Epidermal melanocyte (primary cell): ENCODE results near the gene ZNF521.

Experiments used
- DNase-seq: peaks from one replicate; pipeline ENCODE4 v3.0.0; 2011; ENCODE audit warnings: low spot score; ENCODE audit not compliant: insufficient read length

ZNF521 gene

DNA sequence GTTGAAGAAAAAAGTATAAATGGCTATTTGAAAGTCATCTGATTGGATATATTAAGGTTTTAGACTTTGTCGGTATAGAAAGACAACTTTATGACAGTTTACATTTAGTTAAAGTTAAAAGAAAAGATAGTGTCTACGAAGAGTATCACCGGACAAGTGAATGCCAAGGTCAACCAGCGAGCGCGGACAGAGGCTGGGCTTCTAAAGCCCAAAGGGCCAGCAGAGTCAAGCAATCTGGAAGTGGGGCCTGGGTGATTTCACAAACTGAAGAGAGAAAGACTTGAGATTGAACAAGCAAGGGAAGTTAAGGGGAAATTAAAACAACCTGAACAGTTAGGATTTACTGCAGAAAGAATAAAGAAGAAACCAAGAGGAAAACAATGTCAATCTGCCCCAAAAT is 16.3 kb downstream of the ZNF521 start:
- no peak for DNase-seq

DNA sequence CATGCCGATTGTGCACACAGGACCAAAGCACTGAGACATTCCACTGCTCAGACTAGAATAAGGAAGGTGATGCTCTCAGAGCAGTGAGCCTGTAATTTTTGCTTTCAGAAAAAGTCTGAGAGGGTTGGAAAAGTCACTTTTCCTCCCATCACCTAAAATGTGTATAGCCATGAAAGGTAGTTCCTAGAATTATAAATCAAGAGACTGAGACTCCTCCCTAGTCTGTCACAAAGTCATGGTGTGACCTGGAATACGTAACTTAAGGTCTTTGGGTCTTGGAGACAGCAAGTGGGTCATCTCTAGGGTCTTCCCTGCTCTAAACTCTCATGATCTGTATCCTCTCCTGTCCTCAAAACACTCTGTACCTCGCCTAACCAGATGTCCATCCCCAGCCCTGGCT is 16.9 kb downstream of the ZNF521 start:
- DNase-seq, result no peak

DNA sequence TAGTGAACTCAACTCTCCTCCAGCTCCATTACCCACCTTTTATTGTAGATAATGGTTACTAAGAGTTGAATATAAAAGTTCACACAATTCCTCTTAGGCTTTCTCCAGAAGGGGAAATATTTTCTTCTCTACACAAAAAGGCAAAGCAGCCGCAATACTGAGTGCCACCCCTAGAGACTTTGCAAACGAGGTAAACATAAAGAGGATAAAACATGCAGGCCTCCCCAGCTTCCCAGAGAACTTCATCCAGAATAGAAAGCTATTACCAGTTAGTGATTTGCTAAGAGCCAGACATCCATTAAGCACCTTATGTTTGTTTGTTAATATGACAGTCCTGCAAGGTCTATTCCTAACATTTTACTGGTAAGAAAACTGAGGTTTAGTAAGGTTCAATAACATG is 17.4 kb downstream of the ZNF521 start:
- no peak for DNase-seq

DNA sequence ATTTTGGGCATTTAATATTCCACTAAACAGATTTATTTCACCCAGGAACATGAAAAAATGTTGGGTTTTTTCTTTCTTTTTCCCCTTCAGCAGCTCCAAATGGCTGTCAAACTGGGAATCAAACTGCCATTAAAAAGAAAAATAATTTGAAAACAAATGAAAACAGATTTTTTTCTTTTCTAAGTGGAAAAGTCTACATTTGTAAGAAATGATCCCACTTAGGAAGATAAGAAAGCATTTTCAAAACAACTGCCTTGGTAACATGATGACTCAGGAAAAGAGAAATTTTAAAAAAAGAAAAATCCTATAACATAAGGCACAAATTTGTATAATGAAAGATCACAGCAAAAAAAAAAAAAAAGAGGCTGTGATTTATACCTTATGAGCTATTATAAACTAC is 20.0 kb downstream of the ZNF521 start:
- DNase-seq, result no peak

- no peak for DNase-seq
Observed at GRCh38 chr18:25329783-25330182, 22.2 kb downstream of the ZNF521 start.

DNA sequence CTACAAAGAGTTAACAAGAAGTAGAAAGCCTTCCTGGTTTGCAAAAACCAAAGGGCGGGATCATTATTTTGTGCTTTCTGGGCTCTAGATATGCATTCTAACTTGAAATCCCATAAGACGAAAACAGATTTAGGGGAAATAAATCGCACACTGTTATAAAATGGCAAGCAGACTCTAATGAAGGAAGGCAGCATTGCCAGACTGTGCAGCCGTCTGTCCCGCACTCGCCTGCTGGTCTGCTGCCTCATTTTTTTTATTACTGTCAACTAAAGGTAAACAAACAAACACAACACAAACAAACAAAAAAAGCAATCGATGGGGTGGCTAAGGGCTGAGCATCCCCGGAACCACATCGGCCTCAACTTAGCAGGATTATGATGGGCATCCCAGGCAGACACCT is 24.4 kb downstream of the ZNF521 start:
- DNase-seq, result no peak

DNA sequence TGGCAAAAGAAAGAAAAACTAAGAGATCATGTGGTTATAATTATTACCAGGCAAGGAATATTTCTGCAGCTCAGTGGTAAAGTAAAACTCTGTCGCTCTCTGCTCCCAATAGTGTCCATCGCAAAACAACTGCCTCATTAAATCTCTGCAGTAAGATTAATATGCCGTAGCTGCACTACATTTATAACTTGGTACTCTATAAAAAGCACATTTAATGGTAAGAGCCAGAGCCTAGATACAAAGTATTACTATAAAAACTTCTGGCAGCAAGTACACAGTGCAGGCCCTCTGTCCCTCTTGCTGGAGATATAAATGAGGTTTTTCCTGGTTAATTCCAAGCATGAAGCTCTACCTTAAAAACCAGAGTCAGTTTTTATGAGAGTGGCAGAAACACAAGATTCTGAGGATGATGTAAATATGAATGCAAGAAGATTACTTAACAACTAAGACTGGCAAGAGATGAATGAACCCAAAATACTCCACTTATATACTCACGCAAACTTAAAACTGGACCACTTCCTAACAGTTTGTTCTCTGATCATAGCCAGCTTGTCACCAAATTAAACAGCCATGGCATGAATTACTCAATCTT is 25.5 kb downstream of the ZNF521 start:
- no peak for DNase-seq

GRCh38 chr18:25322806-25323205 is 29.2 kb downstream of the ZNF521 start:
- DNase-seq, result no peak

DNA sequence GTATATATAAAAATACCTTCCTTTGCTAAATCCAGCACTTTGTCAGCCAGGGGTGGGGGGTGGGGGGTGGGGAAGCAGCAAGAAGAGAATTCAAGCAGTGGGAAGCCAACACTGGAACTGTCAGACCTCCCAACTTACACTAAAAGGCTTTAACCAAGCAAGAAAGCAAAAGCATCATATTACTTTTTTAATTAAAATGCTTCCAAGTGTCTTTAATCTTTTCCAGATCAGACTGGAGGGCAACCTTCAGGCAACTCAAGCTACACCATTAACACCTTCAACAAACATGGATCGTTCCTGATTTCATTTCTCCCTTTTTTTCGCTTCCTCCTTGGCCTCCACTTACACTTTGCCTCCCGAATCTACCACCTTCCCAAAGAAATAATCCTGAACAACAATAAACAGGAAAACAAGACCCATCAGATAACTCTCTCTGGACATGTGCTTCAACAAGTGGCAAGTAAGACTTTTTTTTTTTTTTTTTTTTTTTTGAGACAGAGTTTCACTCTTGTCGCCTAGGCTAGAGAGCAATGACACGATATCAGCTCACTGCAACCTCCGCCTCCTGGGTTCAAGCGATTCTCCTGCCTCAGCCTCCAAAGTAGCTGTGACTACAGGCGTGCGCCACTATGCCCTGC is 35.5 kb downstream of the ZNF521 start:
- DNase-seq, result no peak

- no peak for DNase-seq
Observed at GRCh38 chr18:25314838-25315190, 37.2 kb downstream of the ZNF521 start.

DNA sequence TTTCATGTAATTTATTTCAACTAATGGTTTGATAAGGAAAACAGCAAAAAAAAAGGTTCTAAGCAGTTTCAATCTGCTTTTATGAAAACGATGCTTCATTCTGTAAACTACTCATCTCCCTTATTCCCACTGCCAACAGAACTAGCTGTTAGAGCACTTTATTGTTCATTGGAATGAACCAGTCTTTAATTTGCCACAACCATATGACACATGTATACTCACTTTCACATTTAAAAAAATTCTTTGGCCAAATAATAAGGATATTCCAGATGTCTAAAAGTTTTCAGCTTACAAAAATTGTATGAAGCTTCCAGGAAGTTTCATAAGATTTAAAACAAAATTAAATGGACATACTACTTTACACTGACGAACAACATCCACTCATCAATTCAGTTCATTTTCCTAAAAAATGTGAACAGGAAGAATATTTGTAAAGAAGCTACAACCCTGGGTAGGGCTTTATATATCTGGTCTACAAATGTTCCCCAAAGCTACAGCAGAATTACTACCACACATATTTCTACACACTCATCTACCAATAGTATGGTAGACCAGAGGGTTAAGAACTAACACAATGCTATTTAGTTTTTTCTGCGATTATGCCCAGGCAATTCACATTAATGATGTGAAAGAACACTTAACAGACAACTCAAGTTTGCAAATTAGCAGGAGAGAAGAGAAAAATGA is 37.7 kb downstream of the ZNF521 start:
- no peak for DNase-seq

DNA sequence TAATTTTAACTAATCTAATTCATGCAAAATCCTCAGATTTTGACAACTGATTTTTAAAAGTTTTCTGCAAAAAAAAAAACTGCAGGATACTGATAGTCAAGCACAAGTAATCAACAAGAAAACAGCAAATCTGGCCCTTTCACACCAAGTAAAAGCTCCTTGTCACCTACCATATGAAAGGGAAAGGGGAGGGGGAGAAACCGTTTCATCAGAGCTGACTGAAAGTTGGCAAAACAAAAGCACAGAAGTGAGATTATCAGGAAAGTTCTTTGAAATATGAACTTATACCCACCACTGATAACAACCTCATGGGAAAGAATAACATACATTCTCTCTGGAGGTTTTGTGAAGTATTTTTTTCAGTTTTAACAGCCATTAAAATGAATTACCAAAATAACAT is 38.7 kb downstream of the ZNF521 start:
- DNase-seq, result no peak

DNA sequence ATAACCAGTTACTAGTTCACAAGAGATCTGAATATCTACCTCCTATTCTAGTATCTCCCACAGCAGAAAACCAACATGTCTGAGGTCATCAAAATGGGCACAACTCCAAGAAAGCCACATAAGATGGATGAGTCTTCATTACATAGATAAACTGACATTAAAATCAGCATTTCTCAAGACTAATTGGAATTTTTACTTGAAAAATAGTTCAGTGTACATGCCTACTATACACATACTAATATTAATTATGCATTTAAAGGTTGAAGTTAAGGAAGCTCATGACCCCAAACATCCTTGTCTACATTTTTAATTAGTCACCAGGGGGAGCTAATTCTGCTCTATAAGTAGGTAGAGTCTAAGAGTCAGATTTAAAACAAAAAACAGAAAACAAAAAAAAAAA is 41.9 kb downstream of the ZNF521 start:
- no peak for DNase-seq

GRCh38 chr18:25308381-25308780 is 43.6 kb downstream of the ZNF521 start:
- no peak for DNase-seq

GRCh38 chr18:25307192-25307591 is 44.8 kb downstream of the ZNF521 start:
- no peak for DNase-seq

- DNase-seq, result no peak
Observed at GRCh38 chr18:25306671-25307070, 45.3 kb downstream of the ZNF521 start.

DNA sequence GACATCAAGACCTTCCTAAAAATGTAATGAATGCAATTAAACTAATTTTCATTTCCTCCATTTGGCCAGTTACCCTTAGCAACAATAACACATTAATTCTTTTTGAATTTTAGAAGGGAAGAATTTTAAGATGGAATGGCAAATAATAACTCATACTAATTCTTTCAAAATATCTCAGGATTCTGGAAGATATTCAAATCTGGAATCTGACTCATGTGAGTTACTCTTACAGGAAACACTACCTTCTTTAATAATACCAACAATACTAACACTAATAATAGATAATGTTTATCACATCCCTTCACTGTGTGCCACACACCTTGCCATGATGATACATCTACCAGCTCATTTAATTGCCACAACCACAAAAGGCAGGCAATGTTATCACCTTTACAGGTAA is 46.4 kb downstream of the ZNF521 start:
- DNase-seq, result no peak

GRCh38 chr18:25300492-25300891 is 51.5 kb downstream of the ZNF521 start:
- no peak for DNase-seq

DNA sequence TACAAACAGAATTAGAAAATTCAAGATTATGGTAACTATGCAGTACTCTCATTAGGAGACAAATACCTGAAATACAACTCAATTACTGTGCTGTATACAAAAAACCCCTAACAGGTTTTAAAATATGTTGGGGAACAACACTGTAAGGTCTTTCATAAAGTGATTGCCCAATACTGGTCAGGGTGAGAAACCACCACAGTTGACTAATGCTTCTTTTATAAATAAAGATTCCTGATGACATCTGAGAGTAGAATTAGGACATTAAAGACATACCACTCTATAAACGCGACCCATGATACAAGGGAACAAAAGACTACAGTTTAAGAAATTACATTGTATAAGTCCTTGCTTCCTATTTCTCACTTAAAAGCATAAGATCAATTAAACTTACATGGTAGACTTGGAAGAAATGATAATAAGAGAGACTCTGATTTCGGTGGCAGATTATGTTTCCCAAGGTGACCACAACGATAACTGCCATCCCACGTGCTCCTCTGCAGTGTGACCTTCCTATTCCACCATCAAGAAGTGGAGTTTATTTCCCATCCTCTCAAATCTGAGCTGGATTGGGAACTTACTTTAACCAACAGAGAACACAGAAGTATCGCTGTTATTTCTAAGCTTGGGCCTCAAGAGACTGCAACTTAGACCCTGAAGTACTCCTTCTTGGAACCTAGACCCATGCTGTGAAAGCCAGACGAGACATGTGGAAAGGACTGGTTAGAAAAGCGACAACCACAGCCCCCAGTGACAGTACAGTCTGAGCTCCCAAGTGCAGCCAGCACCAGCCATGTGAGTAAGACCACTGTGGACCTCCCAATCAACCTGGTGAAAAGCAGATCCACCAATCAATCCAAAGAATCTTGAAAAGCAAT is 52.3 kb downstream of the ZNF521 start:
- DNase-seq, result no peak

DNA sequence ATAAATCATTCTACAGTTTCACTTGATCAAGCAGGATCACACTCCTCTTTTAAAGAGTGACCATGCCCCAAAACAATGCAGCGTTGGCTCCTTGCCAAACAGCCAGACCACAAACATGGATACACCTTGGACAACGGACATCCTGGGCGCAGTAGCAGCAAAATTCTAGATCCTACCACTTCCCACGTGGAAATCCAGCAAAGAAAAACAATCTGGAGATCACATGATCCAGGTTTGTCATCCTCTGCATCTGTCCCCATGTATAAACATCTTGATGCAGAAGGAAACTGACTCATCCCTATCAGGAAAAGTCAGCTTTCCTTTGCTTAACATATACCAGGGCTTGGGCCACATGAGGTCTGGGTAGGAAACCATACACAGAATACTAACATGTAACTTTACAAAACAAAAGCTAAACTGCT is 53.1 kb downstream of the ZNF521 start:
- no peak for DNase-seq

DNA sequence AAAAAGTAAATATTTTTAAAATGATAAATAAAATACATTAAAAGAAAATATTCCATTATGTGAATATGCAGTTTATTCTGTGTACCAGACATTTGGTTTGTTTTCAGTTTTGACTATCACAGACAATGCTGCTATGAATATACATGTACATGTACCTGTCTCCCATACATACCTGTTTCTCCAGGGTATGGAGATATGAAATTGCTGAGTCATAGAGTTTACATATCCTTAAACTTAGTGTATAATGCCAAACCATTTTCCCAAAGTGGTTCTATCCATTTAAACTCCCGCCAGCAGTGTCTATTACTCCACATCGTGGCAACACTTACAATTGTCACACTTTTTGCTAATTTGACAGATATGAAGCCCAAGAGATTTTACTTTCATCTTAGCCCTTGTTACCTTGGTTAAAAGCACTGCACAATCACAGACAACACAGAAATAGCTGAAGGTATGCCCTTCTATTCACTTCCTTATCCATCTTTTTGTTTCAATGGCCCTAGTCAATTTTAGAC is 56.3 kb downstream of the ZNF521 start:
- DNase-seq, result no peak

GRCh38 chr18:25291150-25291549 is 60.8 kb downstream of the ZNF521 start:
- no peak for DNase-seq
